ENCODE data around the gene QDPR. TPM values are rescaled to one million over a fixed set of nuclear protein-coding genes. Genes with fewer than 3 reads are reported as not detected.

Gene QDPR
- total RNA-seq, 1 donor from 2014 or later = 16.2 TPM

- Histone ChIP-seq H3K4me3 (no peak overlapping the region), H3K9me3 (no peaks in the 10 kb centered on the region), H3K27ac (no peak overlapping the region), H3K36me3 (no peaks in the 10 kb centered on the region), H3K27me3 (no peaks in the 10 kb centered on the region), H3K4me1 (no peaks in the 10 kb centered on the region)
- intact Hi-C loops (cut with DNase I) = no loop called here
- TF ChIP-seq POLR2A (IDR thresholded peaks at IDR 0.05) (no peak), POLR2AphosphoS5 (IDR thresholded peaks at IDR 0.05; ENCODE audit: insufficient read depth in 1 of 2, low read depth in 1 of 2) (no peak), CTCF (IDR thresholded peaks at IDR 0.05) (no peak)
- no peak for DNase-seq (ENCODE audit: extremely low spot score in 2 of 2)
Observed at GRCh38 chr4:17531538-17532285, 19.8 kb upstream of the QDPR start.

GRCh38 chr4:17528551-17529165 lies 16.8 kb upstream of the QDPR start:
- Histone ChIP-seq H3K9me3 (no peaks in the 10 kb centered on the region), H3K27me3 (no peaks in the 10 kb centered on the region), H3K4me3 (no peak overlapping the region), H3K27ac (no peak overlapping the region), H3K4me1 (no peaks in the 10 kb centered on the region), H3K36me3 (no peaks in the 10 kb centered on the region)
- intact Hi-C loops (cut with DNase I) = no loop called here
- no peak for DNase-seq (ENCODE audit: extremely low spot score in 2 of 2)
- TF ChIP-seq CTCF (IDR thresholded peaks at IDR 0.05) (no peak), POLR2A (IDR thresholded peaks at IDR 0.05) (no peak), POLR2AphosphoS5 (IDR thresholded peaks at IDR 0.05; ENCODE audit: insufficient read depth in 1 of 2, low read depth in 1 of 2) (no peak)

GRCh38 chr4:17526695-17527477 lies 15.0 kb upstream of the QDPR start:
- Histone ChIP-seq H3K27me3 (no peaks in the 10 kb centered on the region), H3K4me3 (no peak overlapping the region), H3K9me3 (no peaks in the 10 kb centered on the region), H3K4me1 (no peaks in the 10 kb centered on the region), H3K36me3 (no peaks in the 10 kb centered on the region), H3K27ac (no peak overlapping the region)
- DNase-seq (ENCODE audit: extremely low spot score in 2 of 2) = no peak
- intact Hi-C loops (cut with DNase I) = no loop called here
- TF ChIP-seq CTCF (IDR thresholded peaks at IDR 0.05) (no peak), POLR2AphosphoS5 (IDR thresholded peaks at IDR 0.05; ENCODE audit: insufficient read depth in 1 of 2, low read depth in 1 of 2) (no peak), POLR2A (IDR thresholded peaks at IDR 0.05) (no peak)

GRCh38 chr4:17523662-17524061 lies 11.8 kb upstream of the QDPR start:
- no peak for DNase-seq (ENCODE audit: extremely low spot score in 2 of 2)
- H3K27ac ChIP-seq = no peak overlapping the region
- no peak overlapping the region for H3K4me3 ChIP-seq
- TF ChIP-seq POLR2A (IDR thresholded peaks at IDR 0.05) (no peak), CTCF (IDR thresholded peaks at IDR 0.05) (no peak), POLR2AphosphoS5 (IDR thresholded peaks at IDR 0.05; ENCODE audit: insufficient read depth in 1 of 2, low read depth in 1 of 2) (no peak)
- no peaks in the 10 kb centered on the region for H3K27me3 ChIP-seq
- no peaks in the 10 kb centered on the region for H3K4me1 ChIP-seq
- intact Hi-C loops (cut with DNase I) = no loop called here
- H3K9me3 ChIP-seq = no peaks in the 10 kb centered on the region
- H3K36me3 ChIP-seq = no peaks in the 10 kb centered on the region
